Neural cell (in vitro differentiated cells): Measurements from ENCODE around the gene CCKAR. TPM values are rescaled to one million over a fixed set of nuclear protein-coding genes. Genes with fewer than 3 reads are reported as not detected.

ENCODE experiments used
- H2AFZ ChIP-seq: fragments of 200-600, 300-800 bp; sonication (generic), shearing (Covaris generic); 2 replicates; pipeline ENCODE4 v1.6.0; 2014; ENCODE audit warnings: low read depth, mild to moderate bottlenecking, antibody characterized with exemption, low read length, moderate library complexity
- H3F3A ChIP-seq: fragments of 200-600 bp; shearing (Covaris generic); 2 replicates; pipeline ENCODE4 v1.6.1; 2016; ENCODE audit warnings: mild to moderate bottlenecking, moderate library complexity, mixed read lengths, antibody characterized with exemption, low read length; ENCODE audit not compliant: insufficient read depth, poor library complexity, severe bottlenecking
- H3K27ac ChIP-seq: fragments of 200-600, 300-800 bp; sonication (generic), shearing (Covaris generic); 2 replicates; pipeline ENCODE4 v1.5.1; 2014; ENCODE audit warnings: mild to moderate bottlenecking, low read length, moderate library complexity
- H3K27me3 ChIP-seq: fragments of 300-800, 200-600 bp; sonication (generic), shearing (Covaris generic); 2 replicates; pipeline ENCODE4 v1.6.0; 2014; ENCODE audit warnings: mild to moderate bottlenecking, low read depth, low read length, moderate library complexity; ENCODE audit not compliant: insufficient read depth
- H3K36me3 ChIP-seq: fragments of 300-800, 200-600 bp; sonication (generic), shearing (Covaris generic); 2 replicates; pipeline ENCODE4 v1.5.1; 2014; ENCODE audit warnings: mild to moderate bottlenecking, antibody characterized with exemption, low read length, moderate library complexity; ENCODE audit not compliant: insufficient read depth
- H3K4me2 ChIP-seq: fragments of 300-800, 200-600 bp; sonication (generic), shearing (Covaris generic); 2 replicates; pipeline ENCODE4 v1.6.0; 2014; ENCODE audit warnings: mild to moderate bottlenecking, low read length
- H3K4me3 ChIP-seq: fragments of 300-800, 200-600 bp; sonication (generic), shearing (Covaris generic); 2 replicates; pipeline ENCODE4 v1.5.1; 2014; ENCODE audit warnings: mild to moderate bottlenecking, low read length, moderate library complexity
- H3K79me2 ChIP-seq: fragments of 200-600 bp; shearing (Covaris generic); replicated peaks from 2 replicates; pipeline ENCODE4 v1.6.0; 2014; ENCODE audit warnings: mild to moderate bottlenecking, low read length, moderate library complexity; ENCODE audit not compliant: insufficient read depth
- H3K9ac ChIP-seq: fragments of 300-800, 200-600 bp; sonication (generic), shearing (Covaris generic); 2 replicates; pipeline ENCODE4 v1.6.1; 2016; ENCODE audit warnings: mild to moderate bottlenecking, low read length, mixed read lengths
- H3K9me2 ChIP-seq: fragments of 200-600 bp; shearing (Covaris generic); 2 replicates; pipeline ENCODE4 v1.6.1; 2016; ENCODE audit warnings: mild to moderate bottlenecking, low read length, mixed read lengths; ENCODE audit not compliant: insufficient read depth
- H3K9me3 ChIP-seq: fragments of 200-600, 300-800 bp; sonication (generic), shearing (Covaris generic); 2 replicates; pipeline ENCODE4 v1.6.1; 2016; ENCODE audit warnings: mild to moderate bottlenecking, mixed run types, low read length, moderate library complexity, mixed read lengths
- H4K20me1 ChIP-seq: fragments of 200-600 bp; shearing (Covaris generic); 2 replicates; pipeline ENCODE4 v1.6.1; 2016; ENCODE audit warnings: mild to moderate bottlenecking, mixed run types; ENCODE audit not compliant: insufficient read depth
- CTCF ChIP-seq: fragments of 450-650 bp; IDR thresholded peaks from 2 replicates; pipeline ENCODE4 v1.5.1; 2014; ENCODE audit warnings: antibody characterized with exemption, mild to moderate bottlenecking, moderate library complexity; ENCODE audit not compliant: poor library complexity, severe bottlenecking
- EP300 ChIP-seq: fragments of 450-650 bp; conservative IDR thresholded peaks from 2 replicates; pipeline ENCODE4 v1.6.1; 2014; ENCODE audit warnings: antibody characterized with exemption, mild to moderate bottlenecking, moderate library complexity; ENCODE audit not compliant: poor library complexity, severe bottlenecking
- EZH2 ChIP-seq: fragments of 200-600, 300-800 bp; shearing (Covaris generic), sonication (generic); IDR thresholded peaks from 2 replicates; pipeline ENCODE4 v1.6.1; 2014; ENCODE audit warnings: antibody characterized with exemption, low read length, borderline replicate concordance, mild to moderate bottlenecking; ENCODE audit not compliant: insufficient read depth, poor library complexity, severe bottlenecking
- MXI1 ChIP-seq: fragments of 450-650 bp; conservative IDR thresholded peaks from 2 replicates; pipeline ENCODE4 v1.6.1; 2014; ENCODE audit warnings: antibody characterized with exemption, mild to moderate bottlenecking; ENCODE audit not compliant: poor library complexity, severe bottlenecking
- POLR2AphosphoS5 ChIP-seq: IDR thresholded peaks from 2 replicates; pipeline ENCODE4 v1.6.1; 2012
- RAD21 ChIP-seq: fragments of 450-650 bp; conservative IDR thresholded peaks from 2 replicates; pipeline ENCODE4 v1.6.1; 2014; ENCODE audit warnings: antibody characterized with exemption, mild to moderate bottlenecking, moderate library complexity
- REST ChIP-seq: IDR thresholded peaks from 2 replicates; pipeline ENCODE4 v1.6.1; 2012; ENCODE audit warnings: borderline replicate concordance
- SMC3 ChIP-seq: fragments of 450-650 bp; conservative IDR thresholded peaks from 2 replicates; pipeline ENCODE4 v1.6.1; 2014; ENCODE audit warnings: antibody characterized with exemption, mild to moderate bottlenecking, moderate library complexity; ENCODE audit not compliant: poor library complexity
- TAF1 ChIP-seq: IDR thresholded peaks from 2 replicates; pipeline ENCODE4 v1.6.1; 2012; ENCODE audit warnings: low read depth
- polyA plus RNA-seq: library from polyadenylated mRNA; depleted of rRNA; stranded (reverse); fragments of >200 nt; gene quantifications from 2 replicates; pipeline ENCODE4 v1.2.3, GENCODE V29; 2014

Gene CCKAR
- polyA plus RNA-seq, 1 donor from 2014 or later: not detected

GRCh38 chr4:26432419-26432818 is 57.9 kb downstream of the CCKAR start:
- Histone ChIP-seq H3K27ac (no peak overlapping the region), H2AFZ (no peak overlapping the region), H3K36me3 (peaks cover 4% of the 10 kb centered on the region), H4K20me1 (no peaks in the 10 kb centered on the region), H3K4me2 (no peak overlapping the region), H3F3A (no peaks in the 10 kb centered on the region), H3K4me3 (no peak overlapping the region), H3K9me2 (no peaks in the 10 kb centered on the region), H3K27me3 (no peaks in the 10 kb centered on the region), H3K79me2 (no peaks in the 10 kb centered on the region), H3K9ac (no peak overlapping the region), H3K9me3 (no peaks in the 10 kb centered on the region)
- no peak for TF ChIP-seq SMC3
- no peak for TF ChIP-seq CTCF
- no peak for TF ChIP-seq POLR2AphosphoS5
- TF ChIP-seq EZH2: no peak
- TF ChIP-seq REST: no peak
- no peak for TF ChIP-seq MXI1

- no peaks in the 10 kb centered on the region for H3K27me3 ChIP-seq
- H3F3A ChIP-seq: no peaks in the 10 kb centered on the region
- no peaks in the 10 kb centered on the region for H3K79me2 ChIP-seq
- H4K20me1 ChIP-seq: no peaks in the 10 kb centered on the region
- H3K4me2 ChIP-seq: no peak overlapping the region
- no peak overlapping the region for H3K9ac ChIP-seq
- peaks cover 4% of the 10 kb centered on the region for H3K36me3 ChIP-seq
- no peaks in the 10 kb centered on the region for H3K9me3 ChIP-seq
- H3K27ac ChIP-seq: no peak overlapping the region
- no peak overlapping the region for H2AFZ ChIP-seq
- H3K4me3 ChIP-seq: no peak overlapping the region
- no peaks in the 10 kb centered on the region for H3K9me2 ChIP-seq
- TF ChIP-seq REST: no peak
- TF ChIP-seq TAF1: no peak
- no peak for TF ChIP-seq CTCF
- TF ChIP-seq SMC3: no peak
- TF ChIP-seq RAD21: no peak
- TF ChIP-seq MXI1: no peak
- TF ChIP-seq EZH2: no peak
- TF ChIP-seq POLR2AphosphoS5: no peak
- no peak for TF ChIP-seq EP300
Measured at GRCh38 chr4:26431461-26432180, 58.7 kb downstream of the CCKAR start.
